Measurements from ENCODE around the gene ANKRD39.
A peak's percentile ranks its signal among the peaks of the same experiment; 100 is the strongest.

The ANKRD39 gene

DNA sequence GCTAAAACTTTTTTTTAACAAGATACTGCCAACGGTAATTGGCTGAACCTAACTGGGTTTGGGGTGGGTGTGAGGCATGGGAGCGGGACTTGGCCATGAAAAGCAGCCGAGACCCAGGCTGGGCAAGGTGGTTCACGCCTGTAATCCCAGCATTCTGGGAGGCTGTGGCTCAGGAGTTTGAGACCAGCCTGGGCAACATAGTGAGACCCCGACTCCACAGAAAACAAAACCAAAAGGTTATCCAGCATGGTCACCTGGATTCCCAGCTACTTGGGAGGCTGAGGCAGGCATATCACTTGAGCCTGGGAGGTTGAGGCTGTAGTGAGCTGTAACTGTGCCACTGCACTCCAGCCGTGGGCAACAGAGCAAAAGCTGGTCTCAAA is 23.1 kb upstream of the ANKRD39 start:
- FAIRE-seq (no peak), DNase-seq (ENCODE audit: insufficient read length, low spot score) (no peak)
- no peak for TF ChIP-seq SPI1 (IDR thresholded peaks at IDR 0.05; ENCODE audit: low read depth, low read length)
- TF ChIP-seq TAF1 (IDR thresholded peaks at IDR 0.05; ENCODE audit: low read depth, low read length), result no peak
- no peak for TF ChIP-seq POU2F2 (IDR thresholded peaks at IDR 0.05; ENCODE audit: low read depth, low read length)
- TF ChIP-seq PAX5 (IDR thresholded peaks at IDR 0.05; ENCODE audit: insufficient read depth, low read length, severe bottlenecking), result no peak
- no peak for TF ChIP-seq POLR2AphosphoS5 (IDR thresholded peaks at IDR 0.05; ENCODE audit: low read depth, low read length)
- no peak for TF ChIP-seq POLR2A (IDR thresholded peaks at IDR 0.05; ENCODE audit: low read depth, low read length)

DNA sequence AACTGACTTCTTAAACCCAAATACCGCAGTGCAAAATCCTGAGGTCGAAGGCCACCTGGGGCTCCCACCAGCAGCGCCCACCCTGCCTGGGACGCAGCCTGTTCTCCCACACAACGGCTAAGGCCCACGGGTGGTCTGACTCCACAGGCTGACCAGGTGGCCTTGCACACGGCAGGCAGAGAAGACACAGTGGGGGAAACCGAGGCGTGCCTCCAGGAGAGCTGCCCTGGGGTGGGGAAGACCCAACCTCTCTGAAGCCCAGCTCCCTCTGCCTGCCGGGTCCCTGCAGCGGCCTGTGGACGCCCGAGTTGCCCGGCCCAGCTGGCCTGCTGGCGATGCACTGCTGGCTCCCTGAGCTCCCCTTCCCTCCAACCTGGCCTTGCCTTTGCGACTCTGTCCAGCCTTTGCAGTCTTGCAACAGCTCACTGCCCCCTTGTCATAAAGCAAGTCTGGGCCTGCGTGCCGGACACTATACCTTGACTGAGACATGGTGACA is 21.8 kb upstream of the ANKRD39 start:
- no peak for TF ChIP-seq POLR2AphosphoS5 (IDR thresholded peaks at IDR 0.05; ENCODE audit: low read depth, low read length)
- FAIRE-seq (no peak), DNase-seq (ENCODE audit: insufficient read length, low spot score) (no peak)

GRCh38 chr2:96878796-96879544 is 21.2 kb upstream of the ANKRD39 start:
- TF ChIP-seq SPI1 (IDR thresholded peaks at IDR 0.05; ENCODE audit: low read depth, low read length) (no peak), PAX5 (IDR thresholded peaks at IDR 0.05; ENCODE audit: insufficient read depth, low read length, severe bottlenecking) (no peak), POLR2A (IDR thresholded peaks at IDR 0.05; ENCODE audit: low read depth, low read length) (no peak), TAF1 (IDR thresholded peaks at IDR 0.05; ENCODE audit: low read depth, low read length) (no peak), POLR2AphosphoS5 (IDR thresholded peaks at IDR 0.05; ENCODE audit: low read depth, low read length) (no peak), POU2F2 (IDR thresholded peaks at IDR 0.05; ENCODE audit: low read depth, low read length) (no peak)
- no peak for FAIRE-seq
- no peak for DNase-seq (ENCODE audit: insufficient read length, low spot score)

DNA sequence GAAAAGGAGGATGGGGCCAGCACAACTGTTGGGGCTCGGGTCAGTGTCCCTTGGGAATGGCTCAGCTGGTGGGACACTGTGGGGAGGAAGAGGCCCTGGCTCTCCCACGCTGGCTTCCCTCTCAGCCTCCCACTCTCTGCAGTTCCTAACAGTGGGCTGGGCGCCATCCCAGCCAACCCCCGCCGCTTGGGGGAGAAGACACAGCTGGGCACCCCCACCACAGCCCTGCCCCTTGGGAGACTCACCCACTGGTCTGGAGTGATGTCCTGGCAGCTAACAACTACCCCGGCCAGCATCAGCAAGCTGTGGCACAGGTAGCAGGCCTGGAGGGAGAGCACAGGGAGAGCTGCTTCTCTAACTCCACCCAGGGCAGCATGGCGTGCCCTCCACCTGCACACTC is 20.4 kb upstream of the ANKRD39 start:
- FAIRE-seq (no peak), DNase-seq (ENCODE audit: insufficient read length, low spot score) (no peak)
- TF ChIP-seq POU2F2 (IDR thresholded peaks at IDR 0.05; ENCODE audit: low read depth, low read length), result no peak
- TF ChIP-seq TAF1 (IDR thresholded peaks at IDR 0.05; ENCODE audit: low read depth, low read length), result no peak
- TF ChIP-seq SPI1 (IDR thresholded peaks at IDR 0.05; ENCODE audit: low read depth, low read length), result no peak
- no peak for TF ChIP-seq POLR2AphosphoS5 (IDR thresholded peaks at IDR 0.05; ENCODE audit: low read depth, low read length)
- no peak for TF ChIP-seq PAX5 (IDR thresholded peaks at IDR 0.05; ENCODE audit: insufficient read depth, low read length, severe bottlenecking)
- no peak for TF ChIP-seq POLR2A (IDR thresholded peaks at IDR 0.05; ENCODE audit: low read depth, low read length)

GRCh38 chr2:96877631-96878092 is 19.8 kb upstream of the ANKRD39 start:
- DNase-seq (ENCODE audit: insufficient read length, low spot score), result no peak
- no peak for FAIRE-seq
- TF ChIP-seq POLR2A (IDR thresholded peaks at IDR 0.05; ENCODE audit: low read depth, low read length), result no peak
- no peak for TF ChIP-seq PAX5 (IDR thresholded peaks at IDR 0.05; ENCODE audit: insufficient read depth, low read length, severe bottlenecking)
- no peak for TF ChIP-seq TAF1 (IDR thresholded peaks at IDR 0.05; ENCODE audit: low read depth, low read length)
- no peak for TF ChIP-seq POU2F2 (IDR thresholded peaks at IDR 0.05; ENCODE audit: low read depth, low read length)

DNA sequence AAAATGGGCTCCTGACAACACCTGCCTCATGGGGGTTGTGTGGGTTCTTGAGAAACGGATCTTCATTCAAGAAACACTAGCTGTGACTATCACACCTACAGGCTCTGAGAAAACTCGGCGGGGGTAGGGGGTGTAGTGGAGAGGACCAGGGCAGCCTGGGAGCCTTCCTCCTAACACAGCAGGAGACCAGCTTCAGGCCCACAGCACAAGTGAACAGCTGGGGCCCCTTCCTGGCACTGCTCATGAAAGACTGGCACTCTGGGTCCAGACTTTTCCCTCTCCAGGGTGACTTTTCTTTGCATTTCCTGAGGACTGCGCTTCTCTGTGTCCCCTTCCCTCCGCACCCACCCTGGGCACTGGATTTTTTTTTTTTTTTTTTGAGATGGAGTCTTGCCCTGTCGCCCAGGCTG is 19.2 kb upstream of the ANKRD39 start:
- no peak for DNase-seq (ENCODE audit: insufficient read length, low spot score)
- no peak for FAIRE-seq
- no peak for TF ChIP-seq POLR2AphosphoS5 (IDR thresholded peaks at IDR 0.05; ENCODE audit: low read depth, low read length)
- TF ChIP-seq POLR2A (IDR thresholded peaks at IDR 0.05; ENCODE audit: low read depth, low read length), result no peak
- TF ChIP-seq TAF1 (IDR thresholded peaks at IDR 0.05; ENCODE audit: low read depth, low read length), result no peak
- no peak for TF ChIP-seq POU2F2 (IDR thresholded peaks at IDR 0.05; ENCODE audit: low read depth, low read length)
- TF ChIP-seq PAX5 (IDR thresholded peaks at IDR 0.05; ENCODE audit: insufficient read depth, low read length, severe bottlenecking), result no peak
- no peak for TF ChIP-seq SPI1 (IDR thresholded peaks at IDR 0.05; ENCODE audit: low read depth, low read length)

DNA sequence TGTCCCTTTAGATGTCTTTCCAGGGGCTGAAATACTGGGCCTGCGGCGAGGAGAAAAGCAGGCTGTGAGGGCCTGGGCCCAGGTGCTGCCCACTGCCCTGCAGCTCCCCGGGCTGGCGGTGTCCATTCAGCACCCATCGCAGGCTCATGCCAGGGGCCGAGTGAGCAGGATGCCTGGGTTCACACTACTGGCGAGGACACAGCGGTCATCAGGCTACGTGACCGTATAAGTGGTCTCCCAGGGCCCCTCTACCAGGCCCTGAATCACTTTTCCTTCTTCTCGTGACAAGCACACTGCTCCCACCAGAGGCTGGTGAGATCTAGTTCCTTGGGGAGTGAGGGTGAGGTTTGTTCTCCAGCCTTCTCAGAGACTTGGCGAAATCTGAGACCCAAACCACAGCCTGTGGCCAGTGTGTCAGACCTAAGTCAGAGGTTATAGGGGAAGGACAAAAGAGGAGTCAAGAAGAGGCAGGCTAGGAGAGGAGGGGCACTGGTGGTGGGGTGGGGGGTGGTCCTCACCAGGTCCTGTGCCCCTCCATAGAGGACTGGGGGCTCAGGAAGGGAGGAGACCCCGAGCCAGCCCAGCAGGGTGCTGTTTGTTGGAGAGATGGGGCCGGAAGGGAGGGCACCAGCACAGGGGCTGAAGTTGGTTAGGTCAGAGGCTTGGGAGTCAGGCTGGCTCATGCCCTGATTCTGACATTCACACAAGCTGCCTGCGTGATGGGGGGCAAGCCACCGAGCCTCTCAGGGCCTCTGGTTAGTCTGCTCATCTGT is 18.6 kb upstream of the ANKRD39 start:
- FAIRE-seq (no peak), DNase-seq (ENCODE audit: insufficient read length, low spot score) (no peak)
- no peak for TF ChIP-seq POLR2AphosphoS5 (IDR thresholded peaks at IDR 0.05; ENCODE audit: low read depth, low read length)
- TF ChIP-seq POU2F2 (IDR thresholded peaks at IDR 0.05; ENCODE audit: low read depth, low read length), result no peak
- TF ChIP-seq POLR2A (IDR thresholded peaks at IDR 0.05; ENCODE audit: low read depth, low read length), result no peak

- TF ChIP-seq PAX5 (IDR thresholded peaks at IDR 0.05; ENCODE audit: insufficient read depth, low read length, severe bottlenecking) (no peak), TAF1 (IDR thresholded peaks at IDR 0.05; ENCODE audit: low read depth, low read length) (no peak), POU2F2 (IDR thresholded peaks at IDR 0.05; ENCODE audit: low read depth, low read length) (no peak), SPI1 (IDR thresholded peaks at IDR 0.05; ENCODE audit: low read depth, low read length) (no peak), POLR2AphosphoS5 (IDR thresholded peaks at IDR 0.05; ENCODE audit: low read depth, low read length) (no peak), POLR2A (IDR thresholded peaks at IDR 0.05; ENCODE audit: low read depth, low read length) (no peak)
- DNase-seq (ENCODE audit: insufficient read length, low spot score) (no peak), FAIRE-seq (no peak)
These were observed 17.9 kb upstream of the ANKRD39 start for GRCh38 chr2:96875498-96876268.

GRCh38 chr2:96874198-96874831 is 16.5 kb upstream of the ANKRD39 start:
- DNase-seq (ENCODE audit: insufficient read length, low spot score) (no peak), FAIRE-seq (peak; percentile 56)
- 0 out of 2 replicates have a peak, but pooled peaks have one; percentile 18 for TF ChIP-seq POLR2AphosphoS5 (IDR thresholded peaks at IDR 0.05; ENCODE audit: low read depth, low read length)
- peak; percentile 58 for TF ChIP-seq POLR2A (IDR thresholded peaks at IDR 0.05; ENCODE audit: low read depth, low read length)
- TF ChIP-seq POU2F2 (IDR thresholded peaks at IDR 0.05; ENCODE audit: low read depth, low read length), result 0 out of 2 replicates have a peak, but pooled peaks have one; percentile 15
- TF ChIP-seq TAF1 (IDR thresholded peaks at IDR 0.05; ENCODE audit: low read depth, low read length), result no peak
- TF ChIP-seq SPI1 (IDR thresholded peaks at IDR 0.05; ENCODE audit: low read depth, low read length), result peak; percentile 72
- no peak for TF ChIP-seq PAX5 (IDR thresholded peaks at IDR 0.05; ENCODE audit: insufficient read depth, low read length, severe bottlenecking)

Measured in GM12891 (cell line).